CD4-positive, alpha-beta memory T cell (primary cell): ENCODE measurements around the gene PSG6. TPM values are rescaled to one million over a fixed set of nuclear protein-coding genes. Genes with fewer than 3 reads are reported as not detected.
"Not testable (repeated sequence)": the region's sequence is repeated elsewhere in the genome, so short reads cannot be mapped to it uniquely, and the experiment has no call there.

Experiments used
- CTCF ChIA-PET: fragments of 350-600 bp; sonication (Branson Sonifier 250); formaldehyde crosslinking; loops from one replicate; lab custom pipeline; 2021; ENCODE audit warnings: inconsistent platforms; ENCODE audit not compliant: partially characterized antibody; lab: Charles Lee
- POLR2A ChIA-PET: fragments of 350-600 bp; sonication (Branson Sonifier 250); formaldehyde crosslinking; loops from one replicate; lab custom pipeline; 2021; ENCODE audit not compliant: partially characterized antibody; lab: Charles Lee
- DNase-seq, 5 donors: peaks; one replicate each; pipeline versions ENCODE4 v3.0.0 to v3.0.0-alpha.2; 2020 to 2022; ENCODE audit warnings: mixed read lengths in 1 of 5
- H3K27ac ChIP-seq: one replicate; pipeline ENCODE4 v1.7.0; 2013; ENCODE audit warnings: low read depth, low read length
- H3K27me3 ChIP-seq: 2 replicates; pipeline ENCODE4 v1.7.0; 2013; ENCODE audit warnings: mild to moderate bottlenecking, low read length, moderate library complexity; ENCODE audit not compliant: insufficient read depth
- H3K36me3 ChIP-seq: 2 replicates; pipeline ENCODE4 v1.7.0; 2013; ENCODE audit warnings: mild to moderate bottlenecking, low read length, moderate library complexity; ENCODE audit not compliant: insufficient read depth
- H3K4me1 ChIP-seq: 2 replicates; pipeline ENCODE4 v1.7.0; 2013; ENCODE audit warnings: mild to moderate bottlenecking, low read length, moderate library complexity; ENCODE audit not compliant: insufficient read depth
- H3K4me3 ChIP-seq, 2 donors: one replicate each; pipeline ENCODE4 v1.7.0; 2013; ENCODE audit warnings: low read length in 2 of 2, mild to moderate bottlenecking in 1 of 2
- H3K9me3 ChIP-seq, 2 donors: one replicate each; pipeline ENCODE4 v1.7.0; 2013; ENCODE audit warnings: low read length in 2 of 2, control low read depth in 1 of 2; ENCODE audit not compliant: control insufficient read depth in 1 of 2
- H3K27ac Mint-ChIP-seq, 7 donors: one replicate each; pipeline ENCODE4 v1.8.0; 2020 to 2021; ENCODE audit warnings: mixed read lengths in 7 of 7, mild to moderate bottlenecking in 6 of 7, inconsistent platforms in 3 of 7, moderate library complexity in 3 of 7
- H3K27me3 Mint-ChIP-seq, 2 donors: one replicate each; pipeline ENCODE4 v1.8.0; 2020 to 2021; ENCODE audit warnings: mixed read lengths in 2 of 2
- H3K36me3 Mint-ChIP-seq, 2 donors: one replicate each; pipeline ENCODE4 v1.8.0; 2020 to 2021; ENCODE audit warnings: mixed read lengths in 2 of 2, inconsistent platforms in 1 of 2, mild to moderate bottlenecking in 1 of 2
- H3K4me1 Mint-ChIP-seq, 4 donors: one replicate each; pipeline ENCODE4 v1.8.0; 2020 to 2021; ENCODE audit warnings: mixed read lengths in 4 of 4, mild to moderate bottlenecking in 1 of 4
- H3K4me3 Mint-ChIP-seq, 8 donors: one replicate each; pipeline ENCODE4 v1.8.0; 2020 to 2021; ENCODE audit warnings: mixed read lengths in 8 of 8, mild to moderate bottlenecking in 7 of 8, moderate library complexity in 6 of 8, inconsistent platforms in 3 of 8
- H3K9me3 Mint-ChIP-seq, 8 donors: one replicate each; pipeline ENCODE4 v1.8.0; 2020 to 2021; ENCODE audit warnings: mixed read lengths in 8 of 8, mild to moderate bottlenecking in 5 of 8, inconsistent platforms in 3 of 8, moderate library complexity in 1 of 8
- intact Hi-C: fragments of 100-400 bp; cut with micrococcal nuclease; formaldehyde crosslinking; loops from one replicate; pipeline ENCODE4 v1.15.1; 2023
- polyA plus RNA-seq, 2 donors: library from polyadenylated mRNA; unstranded; fragments of 300-500 nt; fragmentation: Illumina TruSeq; gene quantifications; one replicate each; pipeline ENCODE4 v1.2.3, GENCODE V29; 2021
- total RNA-seq, 2 experiments: library from RNA; stranded (reverse); gene quantifications; one replicate each; pipeline ENCODE4 v1.2.3, GENCODE V29; 2021

Gene PSG6
- total and polyA plus RNA-seq, 4 experiments from 2014 or later = not detected

- H3K36me3 Mint-ChIP-seq, H3K4me3 ChIP-seq, H3K4me1 ChIP-seq, H3K4me3 Mint-ChIP-seq, CTCF ChIA-PET, H3K27me3 ChIP-seq, H3K9me3 Mint-ChIP-seq, intact Hi-C loops, H3K27me3 Mint-ChIP-seq, H3K27ac Mint-ChIP-seq, DNase-seq, H3K36me3 ChIP-seq, POLR2A ChIA-PET, H3K27ac ChIP-seq, H3K4me1 Mint-ChIP-seq, H3K9me3 ChIP-seq: not testable (repeated sequence)
These were observed 42.5 kb downstream of the PSG6 start for GRCh38 chr19:42874901-42875813.

- H3K27ac ChIP-seq, H3K27me3 ChIP-seq, DNase-seq, H3K4me3 ChIP-seq, H3K4me1 Mint-ChIP-seq, H3K4me1 ChIP-seq, H3K9me3 ChIP-seq, H3K36me3 ChIP-seq, H3K27ac Mint-ChIP-seq, H3K4me3 Mint-ChIP-seq, intact Hi-C loops, H3K9me3 Mint-ChIP-seq, H3K36me3 Mint-ChIP-seq, POLR2A ChIA-PET: not testable (repeated sequence)
- H3K27me3 Mint-ChIP-seq = peaks cover 8 to 10% of the 10 kb centered on the region in 2 donors
- CTCF ChIA-PET = interaction anchor here (0.6 kb wide), 1 partner anchor 392 kb away, joined by 3 read pairs; no protein-coding TSS in a partner anchor
These were observed 43.6 kb downstream of the PSG6 start for GRCh38 chr19:42874136-42874535.

GRCh38 chr19:42872608-42873007 lies 45.1 kb downstream of the PSG6 start:
- POLR2A ChIA-PET = no interaction called here
- Mint-ChIP-seq H3K9me3 (peaks cover 0 to 2% (median 0%) of the 10 kb centered on the region in 8 donors), H3K27ac (no peak overlapping the region), H3K27me3 (peaks cover 13 to 17% of the 10 kb centered on the region in 2 donors), H3K36me3 (no peaks in the 10 kb centered on the region), H3K4me3 (no peak overlapping the region), H3K4me1 (no peaks in the 10 kb centered on the region)
- H3K9me3 ChIP-seq = no peaks in the 10 kb centered on the region
- no peak overlapping the region for H3K4me3 ChIP-seq
- intact Hi-C loops = no loop called here
- CTCF ChIA-PET = no interaction called here
- no peaks in the 10 kb centered on the region for H3K36me3 ChIP-seq
- no peaks in the 10 kb centered on the region for H3K27me3 ChIP-seq
- no peak for DNase-seq
- no peaks in the 10 kb centered on the region for H3K4me1 ChIP-seq
- no peak overlapping the region for H3K27ac ChIP-seq

GRCh38 chr19:42857544-42857867 lies 60.2 kb downstream of the PSG6 start:
- intact Hi-C loops = no loop called here
- Mint-ChIP-seq H3K4me3 (no peak overlapping the region), H3K27ac (peak overlapping the region in 1 of 7 donors; percentile 51), H3K4me1 (no peaks in the 10 kb centered on the region), H3K36me3 (no peaks in the 10 kb centered on the region), H3K9me3 (peaks cover 0 to 7% (median 2%) of the 10 kb centered on the region in 8 donors), H3K27me3 (peaks cover 5 to 11% of the 10 kb centered on the region in 2 donors)
- H3K36me3 ChIP-seq = no peaks in the 10 kb centered on the region
- H3K9me3 ChIP-seq = no peaks in the 10 kb centered on the region
- POLR2A ChIA-PET = no interaction called here
- H3K27me3 ChIP-seq = no peaks in the 10 kb centered on the region
- no peak for DNase-seq
- H3K4me1 ChIP-seq = no peaks in the 10 kb centered on the region
- H3K27ac ChIP-seq = no peak overlapping the region
- CTCF ChIA-PET = no interaction called here
- H3K4me3 ChIP-seq = no peak overlapping the region

GRCh38 chr19:42856866-42857543 lies 60.7 kb downstream of the PSG6 start:
- H3K36me3 ChIP-seq, H3K4me3 Mint-ChIP-seq, H3K27me3 Mint-ChIP-seq, POLR2A ChIA-PET, H3K4me1 ChIP-seq, H3K9me3 ChIP-seq, H3K4me3 ChIP-seq, CTCF ChIA-PET, H3K27me3 ChIP-seq, H3K4me1 Mint-ChIP-seq, H3K27ac ChIP-seq, intact Hi-C loops, H3K27ac Mint-ChIP-seq, H3K9me3 Mint-ChIP-seq, H3K36me3 Mint-ChIP-seq: not testable (repeated sequence)
- DNase-seq = peak in 1 of 5 donors; percentile 2

- H3K36me3 ChIP-seq, H3K9me3 Mint-ChIP-seq, intact Hi-C loops, H3K27ac ChIP-seq, POLR2A ChIA-PET, H3K4me3 ChIP-seq, H3K4me1 Mint-ChIP-seq, H3K9me3 ChIP-seq, H3K4me3 Mint-ChIP-seq, H3K27me3 Mint-ChIP-seq, H3K36me3 Mint-ChIP-seq, CTCF ChIA-PET, H3K4me1 ChIP-seq, DNase-seq, H3K27me3 ChIP-seq: not testable (repeated sequence)
- peak overlapping the region in 1 of 7 donors; percentile 43 for H3K27ac Mint-ChIP-seq
These were observed 62.9 kb downstream of the PSG6 start for GRCh38 chr19:42854745-42855144.

- H3K27me3 Mint-ChIP-seq, H3K36me3 Mint-ChIP-seq: not testable (repeated sequence)
These were observed 64.5 kb downstream of the PSG6 start for GRCh38 chr19:42853231-42853630.

More at GRCh38 chr19:42853231-42853630, 64.5 kb downstream of the PSG6 start:
- H3K4me1 ChIP-seq, CTCF ChIA-PET, DNase-seq, H3K9me3 Mint-ChIP-seq, H3K4me1 Mint-ChIP-seq, H3K27ac Mint-ChIP-seq, intact Hi-C loops, POLR2A ChIA-PET, H3K27ac ChIP-seq, H3K36me3 ChIP-seq, H3K4me3 ChIP-seq, H3K27me3 ChIP-seq, H3K4me3 Mint-ChIP-seq, H3K9me3 ChIP-seq: not testable (repeated sequence)
